ENCODE measurements around the gene ASPN. TPM values are rescaled to one million over a fixed set of nuclear protein-coding genes. Genes with fewer than 3 reads are reported as not detected.

The ASPN gene
- total RNA-seq, 3 donors from 2014 or later (not counting 1 experiment from before 2014, with no cell fraction given): not detected

DNA sequence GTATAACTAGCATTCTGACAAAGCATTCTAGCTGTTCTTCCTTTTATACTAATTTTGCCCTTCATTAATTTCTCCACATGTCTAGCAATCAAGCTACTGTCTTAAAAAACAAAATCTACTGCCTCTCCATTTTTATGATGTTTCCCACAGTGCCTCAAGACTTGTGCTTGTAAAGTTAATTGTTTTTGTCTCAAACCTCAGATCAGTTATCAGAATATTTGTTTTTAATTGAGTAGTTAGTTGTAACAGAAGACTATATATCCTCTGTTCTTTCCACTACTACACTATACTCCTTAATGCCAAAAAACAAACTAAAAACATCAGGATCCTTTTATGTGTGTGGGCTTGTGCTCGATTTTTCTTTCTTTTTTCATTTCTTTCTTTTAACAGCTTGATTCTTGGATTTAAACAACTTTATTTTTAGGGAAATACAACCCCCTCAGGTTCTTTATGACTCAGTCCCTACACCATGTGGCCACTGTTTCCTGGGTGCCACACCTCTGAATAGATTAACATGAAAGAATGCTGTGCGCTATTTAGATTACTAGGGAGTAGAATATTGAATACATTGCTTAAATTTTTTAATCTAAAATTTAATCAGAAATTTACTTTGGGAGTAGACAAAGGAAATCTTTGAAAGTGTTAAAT is 1.2 kb downstream of the ASPN start:
- no peaks in the 10 kb centered on the region for H3K9me3 ChIP-seq (ENCODE audit: control insufficient read depth, insufficient read depth, low read length)
- DNase-seq (no peak), ATAC-seq (no peak)
- Mint-ChIP-seq H3K9me3 (no peaks in the 10 kb centered on the region), H3K4me1 (no peaks in the 10 kb centered on the region), H3K36me3 (no peaks in the 10 kb centered on the region), H3K4me3 (no peak overlapping the region), H3K27ac (no peak overlapping the region), H3K27me3 (ENCODE audit: low read depth in 2 of 2) (no peaks in the 10 kb centered on the region)
- H3K27ac ChIP-seq (ENCODE audit: low read length): no peak overlapping the region
- no peak overlapping the region for H3K4me3 ChIP-seq (ENCODE audit: low read length)
- no peaks in the 10 kb centered on the region for H3K27me3 ChIP-seq (ENCODE audit: control insufficient read depth, insufficient read depth, low read length)
- intact Hi-C loops (cut with micrococcal nuclease): no loop called here
- H3K4me1 ChIP-seq (ENCODE audit: control insufficient read depth, insufficient read depth, low read length): no peaks in the 10 kb centered on the region
- TF ChIP-seq CTCF (IDR thresholded peaks at IDR 0.05): no peak
- WGBS (ENCODE audit: insufficient coverage): 44% methylated on average over 1 of the region's 2 CpGs
- no peaks in the 10 kb centered on the region for H3K36me3 ChIP-seq (ENCODE audit: control insufficient read depth, insufficient read depth, low read length)

GRCh38 chr9:92480291-92480771 is 2.0 kb downstream of the ASPN start:
- H3K27ac ChIP-seq (ENCODE audit: low read length): no peak overlapping the region
- WGBS (ENCODE audit: insufficient coverage): 100% methylated on average over 2 of the region's 2 CpGs

GRCh38 chr9:92479346-92479745 is 3.0 kb downstream of the ASPN start:
- no peak for TF ChIP-seq CTCF (IDR thresholded peaks at IDR 0.05)

More at GRCh38 chr9:92480291-92480771, 2.0 kb downstream of the ASPN start:
- no peaks in the 10 kb centered on the region for H3K9me3 ChIP-seq (ENCODE audit: control insufficient read depth, insufficient read depth, low read length)
- Mint-ChIP-seq H3K36me3 (no peaks in the 10 kb centered on the region), H3K4me1 (no peaks in the 10 kb centered on the region), H3K27ac (no peak overlapping the region), H3K9me3 (no peaks in the 10 kb centered on the region), H3K4me3 (no peak overlapping the region), H3K27me3 (ENCODE audit: low read depth in 2 of 2) (no peaks in the 10 kb centered on the region)
- H3K4me1 ChIP-seq (ENCODE audit: control insufficient read depth, insufficient read depth, low read length): no peaks in the 10 kb centered on the region
- DNase-seq (no peak), ATAC-seq (no peak)
- no peaks in the 10 kb centered on the region for H3K36me3 ChIP-seq (ENCODE audit: control insufficient read depth, insufficient read depth, low read length)
- H3K4me3 ChIP-seq (ENCODE audit: low read length): no peak overlapping the region
- intact Hi-C loops (cut with micrococcal nuclease): no loop called here
- H3K27me3 ChIP-seq (ENCODE audit: control insufficient read depth, insufficient read depth, low read length): no peaks in the 10 kb centered on the region
- no peak for TF ChIP-seq CTCF (IDR thresholded peaks at IDR 0.05)

DNA sequence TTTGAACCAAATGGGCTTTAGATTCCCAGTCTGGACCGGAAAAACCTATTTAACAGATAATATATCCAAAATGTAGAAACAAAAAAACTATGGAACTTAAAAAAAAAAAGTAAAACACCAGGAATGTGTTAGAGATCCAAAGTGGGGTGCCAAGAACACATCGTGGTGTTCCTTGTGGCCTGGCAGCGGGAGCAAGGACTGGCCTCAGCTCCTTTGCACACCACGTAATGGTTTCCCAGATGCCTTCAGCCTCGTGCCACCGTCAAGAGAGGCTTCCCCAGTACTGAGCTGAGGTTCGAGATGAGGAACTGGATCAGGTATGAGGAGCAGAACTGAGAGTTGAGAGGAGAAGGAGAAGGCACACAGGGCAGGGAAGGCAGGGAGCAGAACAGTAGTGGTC is 3.5 kb downstream of the ASPN start:
- intact Hi-C loops (cut with micrococcal nuclease): no loop called here
- DNase-seq (no peak), ATAC-seq (no peak)
- H3K4me1 Mint-ChIP-seq: no peaks in the 10 kb centered on the region
- H3K9me3 Mint-ChIP-seq: no peaks in the 10 kb centered on the region
- H3K4me3 Mint-ChIP-seq: no peak overlapping the region
- WGBS (ENCODE audit: insufficient coverage): 97% methylated on average over 6 of the region's 7 CpGs
- no peaks in the 10 kb centered on the region for H3K9me3 ChIP-seq (ENCODE audit: control insufficient read depth, insufficient read depth, low read length)
- no peak for TF ChIP-seq CTCF (IDR thresholded peaks at IDR 0.05)
- H3K36me3 ChIP-seq (ENCODE audit: control insufficient read depth, insufficient read depth, low read length): no peaks in the 10 kb centered on the region
- no peaks in the 10 kb centered on the region for H3K36me3 Mint-ChIP-seq
- no peak overlapping the region for H3K27ac ChIP-seq (ENCODE audit: low read length)
- H3K27ac Mint-ChIP-seq: no peak overlapping the region
- no peaks in the 10 kb centered on the region for H3K27me3 ChIP-seq (ENCODE audit: control insufficient read depth, insufficient read depth, low read length)
- no peaks in the 10 kb centered on the region for H3K4me1 ChIP-seq (ENCODE audit: control insufficient read depth, insufficient read depth, low read length)
- no peak overlapping the region for H3K4me3 ChIP-seq (ENCODE audit: low read length)
- H3K27me3 Mint-ChIP-seq (ENCODE audit: low read depth in 2 of 2): no peaks in the 10 kb centered on the region

More at GRCh38 chr9:92479346-92479745, 3.0 kb downstream of the ASPN start:
- Mint-ChIP-seq H3K4me1 (no peaks in the 10 kb centered on the region), H3K27ac (no peak overlapping the region), H3K36me3 (no peaks in the 10 kb centered on the region), H3K9me3 (no peaks in the 10 kb centered on the region), H3K4me3 (no peak overlapping the region), H3K27me3 (ENCODE audit: low read depth in 2 of 2) (no peaks in the 10 kb centered on the region)
- Histone ChIP-seq H3K27me3 (ENCODE audit: control insufficient read depth, insufficient read depth, low read length) (no peaks in the 10 kb centered on the region), H3K27ac (ENCODE audit: low read length) (no peak overlapping the region), H3K36me3 (ENCODE audit: control insufficient read depth, insufficient read depth, low read length) (no peaks in the 10 kb centered on the region), H3K9me3 (ENCODE audit: control insufficient read depth, insufficient read depth, low read length) (no peaks in the 10 kb centered on the region), H3K4me1 (ENCODE audit: control insufficient read depth, insufficient read depth, low read length) (no peaks in the 10 kb centered on the region), H3K4me3 (ENCODE audit: low read length) (no peak overlapping the region)
- no peak for ATAC-seq
- intact Hi-C loops (cut with micrococcal nuclease): no loop called here
- DNase-seq: no peak

Measured in natural killer cell (primary cell).